Panc1 (cell line): Measurements from ENCODE around the gene C14orf132. TPM values are rescaled to one million over a fixed set of nuclear protein-coding genes. Genes with fewer than 3 reads are reported as not detected.

Experiments used
- ATAC-seq: fragments of 200-7000 bp; cut with Tn5 transposase; 2 replicates; pipeline ENCODE4 v1.9.1; 2020; ENCODE audit warnings: mild to moderate bottlenecking, moderate library complexity
- BruUV-seq: library from RNA; stranded (reverse); fragments of 400-500 nt; replicated peaks from 2 replicates; lab custom pipeline; 2021; lab: Mats Ljungman, UMichigan
- CTCF ChIA-PET: fragments of 300-600 bp; sonication (Branson Sonifier 250); formaldehyde crosslinking; loops from one replicate; lab custom pipeline; 2022; ENCODE audit warnings: antibody characterized with exemption; lab: Charles Lee
- POLR2A ChIA-PET: fragments of 300-600 bp; sonication (Branson Sonifier 250); formaldehyde crosslinking; loops from one replicate; lab custom pipeline; 2022; ENCODE audit warnings: antibody characterized with exemption; lab: Charles Lee
- DNase-seq: peaks from one replicate; pipeline ENCODE4 v3.0.0-alpha.2; 2010; ENCODE audit warnings: low read depth, low spot score
- H3K27ac ChIP-seq: 2 replicates; pipeline ENCODE4 v1.5.1; 2011; ENCODE audit warnings: mild to moderate bottlenecking, low read length, inconsistent platforms
- H3K27me3 ChIP-seq: fragments of 200-500 bp; sonication (Bioruptor generic); 2 replicates; pipeline ENCODE4 v1.6.0; 2014; ENCODE audit warnings: low read length, inconsistent platforms; ENCODE audit not compliant: control insufficient read depth, insufficient read depth
- H3K36me3 ChIP-seq: fragments of 200-500 bp; sonication (Bioruptor generic); 2 replicates; pipeline ENCODE4 v1.5.1; 2014; ENCODE audit warnings: inconsistent platforms, mild to moderate bottlenecking, low read length, moderate library complexity; ENCODE audit not compliant: control insufficient read depth, insufficient read depth
- H3K4me1 ChIP-seq: 2 replicates; pipeline ENCODE4 v1.5.1; 2011; ENCODE audit warnings: inconsistent platforms, mild to moderate bottlenecking, low read length, moderate library complexity; ENCODE audit not compliant: control insufficient read depth, insufficient read depth
- H3K4me3 ChIP-seq, 2 experiments: 2 replicates each; pipeline ENCODE4 v1.5.1; 2011 to 2012; ENCODE audit warnings: low read depth in 2 of 2, low read length in 2 of 2, mild to moderate bottlenecking in 2 of 2, inconsistent platforms in 1 of 2, moderate library complexity in 1 of 2
- H3K9me3 ChIP-seq: fragments of 200-500 bp; sonication (Bioruptor generic); 2 replicates; pipeline ENCODE4 v1.5.1; 2014; ENCODE audit warnings: low read depth, mild to moderate bottlenecking, inconsistent platforms, low read length, moderate library complexity; ENCODE audit not compliant: control insufficient read depth, insufficient read depth
- POLR2AphosphoS5 ChIP-seq: IDR thresholded peaks from 2 replicates; pipeline ENCODE4 v1.6.1; 2012; ENCODE audit warnings: mild to moderate bottlenecking, low read depth, low read length, moderate library complexity
- SIN3A ChIP-seq: IDR thresholded peaks from 2 replicates; pipeline ENCODE4 v1.6.1; 2012; ENCODE audit warnings: low read depth, mild to moderate bottlenecking, low read length, moderate library complexity, borderline replicate concordance; ENCODE audit not compliant: insufficient read depth
- TCF7L2 ChIP-seq: IDR thresholded peaks from 2 replicates; pipeline ENCODE4 v1.6.1; 2011; ENCODE audit warnings: mild to moderate bottlenecking, low read depth, low read length, inconsistent platforms
- in situ Hi-C: cut with HindIII; loops from 2 replicates; pipeline ENCODE4 v1.10.0; 2016; ENCODE audit warnings: low sequenced_read_pairs, low pct_unique_long_range_greater_than_20kb
- intact Hi-C: fragments of 100-400 bp; cut with micrococcal nuclease; formaldehyde crosslinking; loops from one replicate; pipeline ENCODE4 v1.10.0; 2022; ENCODE audit not compliant: unreplicated experiment
- total RNA-seq: library from RNA; stranded (reverse); gene quantifications from one replicate; pipeline ENCODE4 v1.2.1, GENCODE V29; 2021; ENCODE audit not compliant: unreplicated experiment
- TF ChIP-seq, protein P1 (sequence below): fragments of 450-650 bp; IDR thresholded peaks from 2 replicates; pipeline ENCODE4 v1.5.1; 2017; ENCODE audit warnings: mild to moderate bottlenecking
- TF ChIP-seq, protein P2 (sequence below), 2 experiments: IDR thresholded peaks; 2 replicates each; pipeline ENCODE4 v1.6.1; 2011 to 2012; ENCODE audit warnings: low read depth in 2 of 2, control low read depth in 1 of 2, low read length in 1 of 2, mild to moderate bottlenecking in 1 of 2, moderate library complexity in 1 of 2; ENCODE audit not compliant: insufficient read depth in 1 of 2

The C14orf132 gene
- total RNA-seq, 1 experiment from 2014 or later = 23.0 TPM

DNA sequence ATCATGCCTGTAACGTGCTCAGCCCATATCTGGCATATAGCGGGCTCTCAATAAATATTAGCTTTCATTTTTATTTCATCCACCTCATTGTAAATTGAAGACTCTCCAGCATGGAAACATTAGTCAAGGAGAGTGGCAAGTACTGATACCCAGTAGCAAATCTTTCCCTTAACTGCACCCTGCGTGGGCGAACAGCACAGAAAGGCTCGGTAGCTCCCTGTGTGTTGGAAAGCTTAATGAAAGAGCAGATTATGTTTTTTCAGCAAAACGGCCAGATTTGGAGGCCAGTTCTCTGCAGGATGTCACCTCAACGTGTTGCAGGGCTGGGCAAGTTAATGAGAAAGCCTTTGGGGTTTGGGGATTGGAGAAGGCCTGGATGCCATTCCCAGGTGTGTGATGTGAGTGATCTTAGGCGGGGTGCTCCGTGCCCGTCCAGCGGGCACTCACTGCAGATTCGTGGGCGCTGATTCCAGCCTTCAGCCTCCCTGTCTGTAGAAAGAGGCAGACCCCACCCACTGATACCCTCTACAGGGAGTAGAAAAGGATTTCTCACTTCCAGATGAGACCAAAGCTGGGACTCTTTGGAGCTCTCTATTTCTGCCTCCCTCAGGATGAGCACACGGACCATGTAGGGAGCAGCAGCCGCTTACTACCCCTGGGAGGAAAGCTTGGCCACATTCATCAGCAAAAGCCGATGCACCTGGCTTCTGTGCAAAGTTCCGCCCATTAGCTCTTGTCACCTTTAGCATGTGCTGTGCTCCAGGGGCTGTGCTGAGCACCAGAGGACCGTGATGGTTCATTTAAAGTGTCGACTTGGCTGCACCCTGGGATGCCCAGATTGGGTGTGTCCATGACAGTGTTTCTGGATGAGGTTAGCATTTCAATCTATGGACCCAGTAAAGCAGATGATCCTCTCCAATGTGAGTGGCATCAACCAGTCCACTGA, 29.1 kb downstream of the C14orf132 start:
- CTCF ChIA-PET = no interaction called here
- Histone ChIP-seq H3K27me3 (no peaks in the 10 kb centered on the region), H3K36me3 (no peaks in the 10 kb centered on the region), H3K4me1 (no peaks in the 10 kb centered on the region; the same call in 1 of the 2 replicates), H3K9me3 (no peaks in the 10 kb centered on the region), H3K4me3 (no peak overlapping the region), H3K27ac (no peak overlapping the region)
- intact Hi-C loops = no loop called here
- ATAC-seq = no peak; the same call in 1 of the 2 replicates
- TF ChIP-seq, protein P1, sequence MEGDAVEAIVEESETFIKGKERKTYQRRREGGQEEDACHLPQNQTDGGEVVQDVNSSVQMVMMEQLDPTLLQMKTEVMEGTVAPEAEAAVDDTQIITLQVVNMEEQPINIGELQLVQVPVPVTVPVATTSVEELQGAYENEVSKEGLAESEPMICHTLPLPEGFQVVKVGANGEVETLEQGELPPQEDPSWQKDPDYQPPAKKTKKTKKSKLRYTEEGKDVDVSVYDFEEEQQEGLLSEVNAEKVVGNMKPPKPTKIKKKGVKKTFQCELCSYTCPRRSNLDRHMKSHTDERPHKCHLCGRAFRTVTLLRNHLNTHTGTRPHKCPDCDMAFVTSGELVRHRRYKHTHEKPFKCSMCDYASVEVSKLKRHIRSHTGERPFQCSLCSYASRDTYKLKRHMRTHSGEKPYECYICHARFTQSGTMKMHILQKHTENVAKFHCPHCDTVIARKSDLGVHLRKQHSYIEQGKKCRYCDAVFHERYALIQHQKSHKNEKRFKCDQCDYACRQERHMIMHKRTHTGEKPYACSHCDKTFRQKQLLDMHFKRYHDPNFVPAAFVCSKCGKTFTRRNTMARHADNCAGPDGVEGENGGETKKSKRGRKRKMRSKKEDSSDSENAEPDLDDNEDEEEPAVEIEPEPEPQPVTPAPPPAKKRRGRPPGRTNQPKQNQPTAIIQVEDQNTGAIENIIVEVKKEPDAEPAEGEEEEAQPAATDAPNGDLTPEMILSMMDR = no peak
- TF ChIP-seq SIN3A (no peak), TCF7L2 (no peak), POLR2AphosphoS5 (no peak)
- TF ChIP-seq, protein P2, sequence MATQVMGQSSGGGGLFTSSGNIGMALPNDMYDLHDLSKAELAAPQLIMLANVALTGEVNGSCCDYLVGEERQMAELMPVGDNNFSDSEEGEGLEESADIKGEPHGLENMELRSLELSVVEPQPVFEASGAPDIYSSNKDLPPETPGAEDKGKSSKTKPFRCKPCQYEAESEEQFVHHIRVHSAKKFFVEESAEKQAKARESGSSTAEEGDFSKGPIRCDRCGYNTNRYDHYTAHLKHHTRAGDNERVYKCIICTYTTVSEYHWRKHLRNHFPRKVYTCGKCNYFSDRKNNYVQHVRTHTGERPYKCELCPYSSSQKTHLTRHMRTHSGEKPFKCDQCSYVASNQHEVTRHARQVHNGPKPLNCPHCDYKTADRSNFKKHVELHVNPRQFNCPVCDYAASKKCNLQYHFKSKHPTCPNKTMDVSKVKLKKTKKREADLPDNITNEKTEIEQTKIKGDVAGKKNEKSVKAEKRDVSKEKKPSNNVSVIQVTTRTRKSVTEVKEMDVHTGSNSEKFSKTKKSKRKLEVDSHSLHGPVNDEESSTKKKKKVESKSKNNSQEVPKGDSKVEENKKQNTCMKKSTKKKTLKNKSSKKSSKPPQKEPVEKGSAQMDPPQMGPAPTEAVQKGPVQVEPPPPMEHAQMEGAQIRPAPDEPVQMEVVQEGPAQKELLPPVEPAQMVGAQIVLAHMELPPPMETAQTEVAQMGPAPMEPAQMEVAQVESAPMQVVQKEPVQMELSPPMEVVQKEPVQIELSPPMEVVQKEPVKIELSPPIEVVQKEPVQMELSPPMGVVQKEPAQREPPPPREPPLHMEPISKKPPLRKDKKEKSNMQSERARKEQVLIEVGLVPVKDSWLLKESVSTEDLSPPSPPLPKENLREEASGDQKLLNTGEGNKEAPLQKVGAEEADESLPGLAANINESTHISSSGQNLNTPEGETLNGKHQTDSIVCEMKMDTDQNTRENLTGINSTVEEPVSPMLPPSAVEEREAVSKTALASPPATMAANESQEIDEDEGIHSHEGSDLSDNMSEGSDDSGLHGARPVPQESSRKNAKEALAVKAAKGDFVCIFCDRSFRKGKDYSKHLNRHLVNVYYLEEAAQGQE (IDR thresholded peaks at IDR 0.05; ENCODE audit: insufficient read depth in 1 of 2, low read depth in 2 of 2, low read length in 1 of 2) = no peak
- in situ Hi-C loops = no loop called here
- POLR2A ChIA-PET = interaction anchor here (0.6 kb wide), 1 partner anchor 1175 kb away, joined by 3 read pairs; no protein-coding TSS in a partner anchor
- no peak for DNase-seq
- BruUV-seq = no TSS peak

DNA sequence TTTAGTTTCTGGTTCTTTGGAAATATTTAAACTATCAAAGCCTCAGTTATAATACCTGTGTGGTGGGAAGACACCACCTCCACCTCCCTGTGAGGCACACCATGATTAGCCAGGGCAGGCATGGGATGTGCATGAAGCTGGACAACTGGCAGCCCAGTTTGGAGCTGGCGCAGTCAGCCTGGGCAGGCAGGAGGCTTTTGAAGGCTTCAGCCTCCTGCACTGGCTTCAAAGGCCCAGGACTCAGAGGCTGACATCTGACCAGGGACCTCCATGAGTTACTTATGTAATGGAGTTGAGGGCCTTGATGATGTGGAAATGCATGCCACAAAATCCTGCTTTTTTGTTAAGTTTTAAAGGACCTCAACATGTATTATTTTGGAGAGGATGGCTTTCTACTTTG, 30.3 kb downstream of the C14orf132 start:
- in situ Hi-C loops (no loop called here), intact Hi-C loops (no loop called here)
- DNase-seq (no peak), ATAC-seq (no peak)
- Histone ChIP-seq H3K27ac (no peak overlapping the region), H3K36me3 (no peaks in the 10 kb centered on the region), H3K27me3 (no peaks in the 10 kb centered on the region), H3K9me3 (no peaks in the 10 kb centered on the region), H3K4me1 (no peaks in the 10 kb centered on the region; the same call in 1 of the 2 replicates), H3K4me3 (no peak overlapping the region)
- no TSS peak for BruUV-seq
- ChIA-PET POLR2A (no interaction called here), CTCF (no interaction called here)
- TF ChIP-seq POLR2AphosphoS5 (no peak), TCF7L2 (no peak), SIN3A (no peak)
- TF ChIP-seq, protein P1 = no peak
- TF ChIP-seq, protein P2 (IDR thresholded peaks at IDR 0.05; ENCODE audit: insufficient read depth in 1 of 2, low read depth in 2 of 2, low read length in 1 of 2) = no peak
